DOHH2 (cell line): ENCODE data around the gene ALK.

Source experiments
- CTCF ChIP-seq: fragments of 200-600 bp; sonication (generic); IDR thresholded peaks from one replicate; pipeline ENCODE4 v1.5.1; 2014; ENCODE audit warnings: antibody characterized with exemption, mild to moderate bottlenecking, low read depth, low read length; ENCODE audit not compliant: poor library complexity, severe bottlenecking
- EZH2phosphoT487 ChIP-seq: fragments of 200-600 bp; sonication (generic); IDR thresholded peaks from 2 replicates; pipeline ENCODE4 v1.6.1; 2017; ENCODE audit warnings: borderline replicate concordance, mild to moderate bottlenecking, antibody characterized with exemption, low read length, moderate library complexity, mixed read lengths

GRCh38 chr2:29627279-29627711 lies 294.1 kb downstream of the ALK start:
- TF ChIP-seq CTCF (no peak), EZH2phosphoT487 (no peak)
